Fibroblast of peridontal ligament (primary cell): ENCODE data around the gene KRT28.
"Not testable (repeated sequence)": the region's sequence is repeated elsewhere in the genome, so short reads cannot be mapped to it uniquely, and the experiment has no call there.

ENCODE experiments used
- DNase-seq: peaks from one replicate; pipeline ENCODE4 v3.0.0-alpha.2; 2010; ENCODE audit errors: extremely low read depth

The KRT28 gene

DNA sequence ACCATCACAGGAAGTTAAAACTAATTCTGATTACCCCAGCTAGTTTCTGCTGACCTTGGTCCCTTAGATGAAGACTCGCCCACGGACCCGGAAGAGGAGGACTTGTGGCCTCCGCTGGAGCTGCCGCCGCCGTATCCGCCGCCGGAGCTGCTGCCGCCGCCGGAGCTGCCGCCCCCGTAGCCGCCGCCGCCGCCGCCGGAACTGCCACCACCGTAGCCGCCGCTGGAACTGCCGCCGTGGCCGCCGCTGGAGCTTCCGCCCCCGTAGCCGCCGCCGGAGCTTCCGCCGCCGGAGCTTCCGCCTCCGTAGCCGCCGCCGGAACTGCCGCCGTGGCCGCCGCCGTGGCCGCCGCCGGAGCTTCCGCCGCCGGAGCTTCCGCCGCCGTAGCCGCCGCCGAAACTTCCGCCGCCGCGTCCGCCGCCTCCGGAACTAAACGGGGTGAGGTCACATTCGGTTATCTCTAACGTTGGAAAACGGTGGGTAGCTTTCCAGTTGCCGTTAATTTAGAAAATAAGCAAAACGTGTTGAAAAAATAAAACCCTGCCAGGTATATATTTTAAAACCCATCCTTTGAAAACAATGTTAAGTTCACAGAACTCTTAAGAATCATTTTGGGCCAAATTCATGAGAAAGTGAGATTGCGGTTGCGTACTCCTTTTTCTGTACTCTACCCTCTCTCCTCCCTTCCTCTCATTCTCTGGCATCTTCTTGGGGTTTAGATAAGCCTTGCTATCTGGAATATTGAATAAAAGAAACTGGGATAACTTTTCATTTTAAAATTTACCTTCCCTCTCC, 19.2 kb upstream of the KRT28 start:
- peak; percentile 75 for DNase-seq

DNA sequence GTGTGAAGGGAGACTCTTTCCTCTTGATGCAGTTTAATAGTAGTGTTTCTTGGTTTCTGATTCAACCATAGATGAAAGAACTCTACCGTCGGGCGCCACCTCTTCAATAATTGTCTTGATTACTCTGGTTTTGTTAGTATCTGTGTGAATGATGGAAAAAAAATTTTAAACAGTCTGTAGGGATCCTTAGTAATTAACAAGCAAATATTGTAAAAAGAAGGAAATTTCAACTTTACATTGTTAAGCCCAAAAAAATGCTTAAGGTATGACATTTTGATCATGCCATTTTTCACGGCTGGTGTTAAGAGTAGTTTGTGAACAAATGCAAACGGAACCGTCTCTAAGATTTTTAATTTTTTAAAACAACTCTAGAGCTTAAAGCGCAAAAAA, 18.6 kb upstream of the KRT28 start:
- DNase-seq, result no peak

DNA sequence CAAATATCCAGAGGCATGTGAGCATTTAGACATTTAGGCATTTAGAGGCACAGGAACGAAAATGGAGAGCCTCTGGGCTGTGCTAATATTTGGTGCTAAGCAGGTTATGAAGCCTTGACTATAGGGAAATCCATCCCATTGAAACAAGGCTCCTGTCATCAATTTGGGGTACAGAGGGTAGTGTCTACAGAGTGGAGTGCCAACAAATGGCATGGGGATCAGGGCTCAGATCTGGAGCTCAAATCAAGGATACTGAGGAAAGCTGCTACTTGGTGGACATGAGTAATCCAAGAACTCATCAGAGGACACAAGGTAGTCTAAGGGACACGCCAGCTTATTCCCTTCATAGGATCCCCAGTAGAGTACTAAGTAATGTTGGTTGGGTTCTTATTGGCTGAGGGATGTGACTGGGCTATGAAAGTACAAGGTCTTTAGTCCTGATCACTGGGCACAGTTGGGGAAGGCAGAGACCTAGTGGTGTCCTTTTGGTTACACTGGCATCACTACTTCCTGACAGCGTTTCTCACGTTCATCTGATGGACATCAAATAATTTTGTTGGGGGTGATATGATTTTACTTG, 17.4 kb upstream of the KRT28 start:
- no peak for DNase-seq

DNA sequence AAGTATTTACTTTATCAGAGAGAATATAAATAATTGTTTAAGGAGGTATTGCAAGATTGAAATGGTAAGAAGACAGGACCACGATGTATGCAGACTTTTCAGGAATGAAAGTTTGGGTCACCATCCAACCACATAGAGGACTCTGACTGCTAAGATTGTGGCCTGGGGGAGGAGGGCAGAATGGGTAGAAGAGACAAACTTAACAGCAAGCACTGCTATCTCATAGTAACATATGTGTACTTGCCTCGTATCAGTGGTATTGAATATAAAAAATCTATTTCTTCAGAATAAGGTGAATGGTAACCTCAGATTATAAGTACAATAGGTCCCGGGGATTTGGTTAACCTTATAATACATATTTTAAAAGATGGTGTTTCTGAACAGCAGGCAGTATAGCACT, 16.8 kb upstream of the KRT28 start:
- DNase-seq, result no peak

DNA sequence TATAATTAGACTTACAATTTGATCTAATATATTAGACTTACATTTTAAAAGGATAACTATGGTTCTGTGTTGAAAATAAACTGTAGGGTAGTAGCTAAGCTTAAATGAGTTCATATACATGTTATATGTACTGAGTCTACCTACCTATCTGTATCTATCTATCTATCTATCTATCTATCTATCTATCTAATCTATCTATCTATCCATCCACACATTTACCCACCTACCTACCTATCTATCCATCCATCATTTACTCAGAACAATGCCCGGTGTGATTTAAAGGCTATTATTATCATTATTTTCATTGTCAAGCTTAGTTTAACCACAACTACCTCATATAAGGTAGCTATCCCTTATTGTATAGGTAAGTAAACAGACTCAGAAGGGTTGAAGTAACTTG, 15.6 kb upstream of the KRT28 start:
- DNase-seq, result no peak

DNA sequence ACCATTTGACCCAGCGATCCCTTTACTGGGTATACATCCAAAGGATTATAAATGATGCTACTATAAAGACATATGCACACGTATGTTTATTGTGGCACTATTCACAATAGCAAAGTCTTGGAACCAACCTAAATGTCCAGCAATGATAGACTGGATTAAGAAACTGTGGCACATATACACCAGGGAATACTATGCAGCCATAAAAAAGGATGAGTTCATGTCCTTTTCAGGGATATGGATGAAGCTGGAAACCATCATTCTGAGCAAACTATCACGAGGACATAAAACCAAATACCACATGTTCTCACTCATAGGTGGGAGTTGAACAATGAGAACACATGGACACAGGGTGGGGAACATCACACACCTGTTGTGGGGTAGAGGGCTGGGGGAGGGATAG, 14.9 kb upstream of the KRT28 start:
- not testable (repeated sequence) for DNase-seq

DNA sequence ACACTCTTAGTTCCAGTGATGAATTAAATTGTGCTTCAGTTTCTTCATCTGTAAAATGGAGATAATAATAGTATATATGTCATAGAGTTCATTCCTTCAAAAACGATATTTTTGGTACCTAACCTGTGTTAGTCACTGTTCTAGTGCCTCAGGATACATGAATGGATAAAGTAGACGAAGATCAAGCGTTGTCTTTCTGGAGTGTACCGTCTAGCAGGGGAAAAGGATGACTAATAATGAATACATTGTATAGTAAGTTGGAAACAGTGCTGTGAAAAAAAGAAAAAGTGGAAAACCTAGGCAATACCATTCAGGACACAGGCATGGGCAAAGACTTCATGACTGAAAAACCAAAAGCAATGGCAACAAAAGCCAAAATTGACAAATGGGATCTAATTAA, 14.0 kb upstream of the KRT28 start:
- no peak for DNase-seq

DNA sequence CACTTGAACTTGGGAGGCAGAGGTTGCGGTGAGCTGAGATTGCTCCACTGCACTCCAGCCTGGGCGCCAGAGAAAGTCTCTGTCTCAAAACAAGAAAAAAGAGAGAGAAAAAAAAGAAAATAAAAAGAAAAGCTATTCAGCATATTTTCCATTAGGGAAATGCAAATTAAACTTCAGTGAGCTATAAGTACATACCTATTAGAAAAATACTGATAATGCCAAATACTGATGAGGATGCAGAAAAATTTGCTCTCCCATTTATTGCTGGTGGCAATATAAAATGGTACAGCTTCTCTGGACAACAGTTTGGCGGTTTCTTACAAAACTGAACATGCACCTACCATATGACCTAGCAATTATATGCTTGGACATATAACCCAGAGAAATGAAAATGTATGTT, 12.9 kb upstream of the KRT28 start:
- no peak for DNase-seq

DNA sequence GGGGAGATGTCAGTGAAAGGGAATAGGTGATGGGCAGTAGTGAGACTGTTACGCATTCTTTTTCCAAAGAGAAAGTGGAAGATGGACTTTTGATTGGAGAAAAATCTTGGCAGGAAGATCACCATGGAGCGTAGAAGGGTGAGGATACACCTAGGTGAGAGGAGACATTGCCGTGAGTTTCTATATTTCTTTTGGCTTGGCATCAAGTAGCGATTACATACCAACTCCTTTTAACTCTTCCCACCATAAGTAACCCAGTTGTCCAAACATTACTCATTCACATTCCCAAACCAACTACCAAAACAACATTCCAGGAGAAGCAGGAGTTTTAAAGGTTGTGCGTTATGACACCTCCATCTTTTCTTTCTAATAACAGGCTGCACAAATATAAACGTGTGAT, 10.7 kb upstream of the KRT28 start:
- peak; percentile 25 for DNase-seq

DNA sequence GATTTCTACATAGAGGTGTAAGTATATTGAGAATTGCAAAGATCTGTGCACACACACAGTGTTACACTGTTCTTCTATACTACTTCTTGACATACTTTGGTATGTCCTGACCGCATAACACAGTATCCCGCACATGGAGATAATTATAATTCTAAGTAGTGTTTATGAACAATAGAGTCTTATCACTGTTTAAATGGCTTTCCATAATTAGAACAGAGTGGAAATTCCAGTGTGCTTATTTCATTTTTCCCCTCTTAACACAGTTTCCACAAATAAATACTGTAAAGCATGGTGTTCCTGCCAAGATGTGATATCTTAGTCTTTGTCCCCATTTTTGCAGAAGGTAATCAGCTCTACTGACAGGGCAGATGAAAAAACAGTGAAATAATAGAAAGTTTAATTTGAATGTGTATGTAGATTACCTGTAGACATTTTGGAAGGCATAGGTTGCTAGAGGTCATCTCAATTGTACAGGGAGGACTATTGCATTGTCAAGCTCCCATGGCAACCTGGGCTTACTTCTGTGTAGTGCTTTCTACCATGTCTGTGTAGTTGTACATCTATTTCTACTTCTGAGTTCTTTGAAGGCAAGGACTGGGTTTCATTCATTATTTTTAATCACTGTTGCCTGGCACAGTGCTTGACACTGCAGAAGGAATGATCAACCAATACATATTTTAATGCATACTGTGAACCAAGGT, 10.1 kb upstream of the KRT28 start:
- DNase-seq, result peak; percentile 67

DNA sequence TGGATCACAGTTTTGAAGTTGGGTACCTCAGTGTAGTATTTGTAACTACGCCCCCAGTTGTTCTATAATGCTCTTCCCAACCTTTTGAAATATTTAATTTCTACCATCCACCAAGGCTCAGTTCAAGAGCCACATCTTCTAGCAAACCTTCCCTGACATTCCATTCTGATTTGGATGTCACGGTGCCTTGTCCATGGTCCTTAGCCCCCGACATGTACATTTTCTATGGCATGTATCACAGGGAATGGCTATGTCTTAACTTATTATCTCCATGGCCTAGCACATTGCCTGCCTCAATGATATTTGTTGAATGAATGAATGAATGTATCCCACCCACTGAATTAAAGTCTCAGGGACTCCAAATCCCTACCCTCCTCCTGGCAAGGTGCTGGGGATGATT, 6.4 kb upstream of the KRT28 start:
- no peak for DNase-seq

DNA sequence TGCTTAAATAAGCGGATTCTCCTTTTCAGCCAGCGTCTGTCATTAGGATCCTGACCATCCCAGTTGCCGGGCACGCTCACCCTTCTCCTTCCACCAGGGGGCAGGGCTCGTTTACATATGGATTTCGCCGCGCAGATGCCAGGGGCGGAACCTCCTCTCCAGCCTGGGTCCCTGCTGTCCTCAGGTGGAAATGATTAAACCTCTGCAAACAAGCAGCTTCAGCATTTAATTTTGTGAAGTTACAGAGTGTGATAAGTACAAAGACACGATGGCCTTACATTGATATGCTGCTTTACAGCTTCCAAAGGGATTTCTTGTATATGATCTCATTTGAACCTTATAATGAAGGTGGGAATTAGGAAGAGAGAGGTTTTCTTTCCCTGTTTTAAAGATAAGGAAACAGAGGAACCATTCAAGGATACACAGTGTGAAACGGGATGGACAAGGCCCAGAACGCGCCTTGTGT, 3.9 kb upstream of the KRT28 start:
- DNase-seq, result peak; percentile 78

DNA sequence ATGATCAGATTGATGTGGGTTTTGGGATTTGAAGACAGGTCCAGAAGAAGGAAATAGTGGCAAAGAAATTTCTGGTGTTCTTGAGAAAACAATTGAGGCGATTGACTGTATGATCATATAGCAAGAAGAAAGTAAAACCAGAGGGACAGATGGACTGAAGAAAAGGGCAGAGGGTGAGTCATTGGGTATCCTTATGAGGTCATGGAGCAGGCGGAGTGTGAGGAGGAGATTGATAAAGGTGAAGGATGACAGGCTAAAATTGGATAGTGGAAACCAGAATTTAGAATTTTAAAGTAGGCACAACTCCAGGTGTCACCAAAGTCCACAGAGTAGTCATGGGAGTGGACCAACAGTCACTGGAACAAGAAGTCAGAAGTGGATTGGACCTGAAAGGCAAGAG, 1.4 kb upstream of the KRT28 start:
- DNase-seq, result no peak

DNA sequence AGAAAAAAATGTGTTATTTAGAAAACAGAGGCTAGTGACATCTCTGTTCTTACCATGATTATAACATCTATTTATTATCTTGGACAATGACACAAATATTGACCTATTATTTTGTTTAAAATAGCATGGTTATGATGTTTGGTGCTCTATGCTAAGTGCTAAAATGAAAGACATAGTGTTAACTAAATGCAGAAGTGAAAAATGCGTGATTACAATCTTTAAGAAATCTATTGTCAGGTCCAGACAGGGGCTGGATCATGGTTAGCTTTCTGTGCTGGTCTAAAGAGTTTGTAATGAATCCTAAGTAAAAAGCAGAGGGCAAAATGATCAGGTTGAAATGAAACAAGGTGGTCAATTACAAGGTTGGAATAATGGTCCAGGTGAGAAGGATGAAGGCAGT, 622 bp upstream of the KRT28 start:
- DNase-seq, result no peak

DNA sequence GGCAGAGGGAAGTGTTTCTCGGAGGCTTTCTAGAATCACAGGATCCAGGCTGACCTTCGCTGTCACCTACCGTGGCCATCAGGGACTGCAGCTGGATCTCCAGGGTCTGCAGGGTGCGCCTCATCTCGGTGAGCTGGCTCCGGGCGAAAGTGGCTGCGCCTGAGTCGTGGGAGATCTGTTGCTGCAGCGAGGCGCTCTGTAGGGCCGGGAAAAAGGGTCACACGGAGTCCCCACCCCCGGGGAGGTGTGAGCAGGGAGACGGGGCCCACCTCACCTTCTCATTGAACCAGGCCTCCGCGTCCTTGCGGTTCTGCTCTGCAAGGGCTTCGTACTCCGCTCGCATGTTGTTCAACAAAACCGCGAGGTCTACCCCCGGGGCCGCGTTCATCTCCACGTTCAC, 2.9 kb downstream of the KRT28 start:
- no peak for DNase-seq

DNA sequence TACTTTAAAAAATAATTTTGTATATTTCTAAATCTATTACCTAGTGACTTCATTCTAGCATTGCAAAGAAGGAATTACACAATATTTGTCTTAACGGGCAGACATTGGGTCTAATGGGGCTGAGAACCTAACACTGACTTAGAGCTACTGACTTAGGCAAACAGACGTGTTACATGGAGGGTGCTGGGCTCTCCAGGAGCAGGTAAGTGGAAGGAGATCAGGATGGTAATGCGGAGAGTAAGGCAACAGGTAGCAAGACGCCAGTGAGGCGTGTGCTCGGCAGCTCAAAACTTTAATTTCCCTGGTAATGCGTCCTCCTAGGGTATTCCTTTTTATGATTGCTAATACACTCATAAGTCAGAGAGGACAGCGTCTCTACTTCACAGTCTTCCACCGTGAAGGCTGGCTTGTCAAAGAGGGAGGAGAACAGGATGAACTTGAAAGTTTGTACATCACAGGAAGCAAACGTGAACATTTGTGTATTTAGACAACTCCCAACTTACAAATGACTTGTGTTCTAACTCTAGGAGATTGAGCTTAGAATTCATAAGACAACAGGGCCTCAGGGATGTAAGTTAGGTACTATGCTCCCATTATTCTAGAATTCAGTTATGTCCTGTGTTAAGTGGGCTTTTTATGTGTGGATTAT, 4.6 kb downstream of the KRT28 start:
- no peak for DNase-seq

DNA sequence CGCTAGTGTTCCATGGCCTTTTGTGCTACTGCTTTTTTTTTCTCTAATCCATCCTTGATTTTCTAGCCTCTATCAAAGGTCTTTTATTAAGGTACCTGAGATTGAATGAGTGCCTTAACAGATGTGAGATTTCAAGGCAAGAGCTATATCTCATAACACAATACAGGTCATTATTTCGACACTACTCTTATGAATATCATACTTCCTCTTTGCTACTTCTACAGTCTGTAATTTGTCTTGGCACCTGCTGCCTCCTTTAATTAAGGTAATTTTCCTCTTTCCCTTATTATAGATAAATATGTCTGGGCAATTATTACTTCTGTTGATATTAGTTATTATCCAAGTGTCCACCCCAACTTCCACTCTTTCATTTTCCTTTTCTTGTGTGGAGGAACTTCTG, 5.3 kb downstream of the KRT28 start:
- no peak for DNase-seq

DNA sequence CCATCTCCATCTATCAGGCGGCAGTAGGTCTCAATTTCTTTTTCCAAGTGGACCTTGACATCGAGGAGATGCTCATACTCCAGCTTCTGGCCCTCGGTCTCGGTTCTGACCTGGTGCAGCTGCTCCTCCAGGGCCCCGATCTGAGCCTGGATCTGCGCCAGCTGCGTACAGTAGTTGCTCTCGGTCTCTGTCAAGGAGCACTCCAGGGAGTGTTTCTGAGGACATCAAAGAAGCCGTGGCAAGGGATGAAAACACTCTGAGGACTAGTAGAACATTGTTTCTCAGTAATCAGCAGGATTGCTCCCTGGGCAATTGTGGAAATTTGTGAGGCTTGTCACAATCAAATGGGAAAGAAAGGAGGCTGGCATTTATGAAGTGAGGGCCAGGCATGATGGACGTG, 5.9 kb downstream of the KRT28 start:
- DNase-seq, result no peak

DNA sequence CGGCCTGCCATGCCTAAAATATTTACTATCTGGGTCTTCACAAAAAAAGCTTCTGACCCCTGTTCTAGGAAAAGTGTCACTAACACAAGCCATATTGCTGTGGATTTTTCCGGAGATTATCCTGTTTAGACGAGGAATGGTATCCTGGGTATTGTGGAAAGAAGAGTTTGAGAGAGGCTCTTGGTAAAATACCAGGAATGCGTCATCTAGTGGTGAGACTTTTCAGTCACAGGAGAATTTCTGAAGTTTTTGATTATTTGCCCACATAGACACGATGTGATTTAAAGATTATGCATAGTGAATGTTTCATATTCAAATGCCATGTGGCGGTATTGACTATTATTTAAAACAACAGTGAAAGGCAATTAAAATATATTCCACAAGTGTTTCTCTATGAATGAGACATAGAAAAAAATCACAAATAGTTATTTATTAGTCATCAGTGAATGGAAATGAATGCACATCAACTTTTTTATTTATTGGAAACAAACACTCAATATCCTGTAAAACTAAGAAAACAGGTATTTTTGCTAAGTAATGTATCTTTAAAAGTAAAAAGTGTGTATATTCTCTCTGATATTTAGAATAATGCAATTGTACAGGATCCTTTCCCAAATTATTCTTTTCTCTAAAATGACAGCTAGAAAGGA, 7.8 kb downstream of the KRT28 start:
- DNase-seq, result peak; percentile 83

DNA sequence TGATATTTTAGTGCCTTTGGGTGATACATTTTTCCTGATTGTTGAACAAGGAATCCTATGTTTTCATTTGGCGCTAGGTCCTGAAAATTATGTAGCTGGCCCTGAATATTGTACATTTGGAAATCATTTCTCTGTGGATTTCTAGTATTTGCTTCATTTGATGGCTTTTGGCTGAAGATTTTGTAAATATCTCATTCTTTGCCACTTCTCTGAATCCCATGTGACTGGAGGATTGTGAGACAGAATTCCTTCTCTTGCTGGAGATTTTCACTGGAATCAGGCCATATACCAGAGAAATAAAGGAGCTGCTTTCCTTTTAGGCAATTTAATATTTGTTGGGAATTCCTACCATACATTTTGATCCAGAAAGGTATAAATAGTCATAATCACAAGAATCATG, 8.6 kb downstream of the KRT28 start:
- DNase-seq, result peak; percentile 88

DNA sequence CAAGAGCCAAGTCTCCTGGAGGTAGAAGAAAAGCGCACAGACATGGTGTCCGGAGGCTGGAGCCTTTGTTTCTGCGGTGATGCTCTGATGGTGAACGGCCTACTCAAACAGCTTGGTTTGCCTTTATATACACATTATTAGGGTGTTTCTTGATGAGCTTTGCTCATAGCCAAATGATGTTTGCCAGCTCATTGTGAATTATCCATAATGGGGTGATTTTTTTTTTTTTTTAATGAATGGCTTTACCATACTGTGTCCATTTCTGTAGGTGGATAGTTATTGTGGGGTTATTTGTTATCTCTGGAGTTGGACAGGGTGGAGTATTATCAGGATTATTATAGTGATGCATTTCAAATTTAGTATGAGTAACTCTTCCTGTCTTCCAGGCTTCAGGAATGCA, 17.3 kb downstream of the KRT28 start, which contains the start of gene KRT27:
Gene KRT27, minus strand, starts transcription at position 101 of the 400 bp plus-strand sequence. Its CDS starts 57 bp downstream, at position 44.
- DNase-seq, result no peak
